H9 (cell line): ENCODE data around the gene KRT28. TPM values are rescaled to one million over a fixed set of nuclear protein-coding genes. Genes with fewer than 3 reads are reported as not detected.

Experiments
- DNase-seq: peaks from one replicate; pipeline ENCODE4 v3.0.0-alpha.2; 2017
- H2AFZ ChIP-seq: one replicate; pipeline ENCODE4 v1.6.1; 2013; ENCODE audit warnings: mild to moderate bottlenecking, low read length, control low read depth, moderate library complexity
- H2AK5ac ChIP-seq: 2 replicates; pipeline ENCODE4 v1.6.1; 2013; ENCODE audit warnings: low read length, control low read depth, mixed read lengths; ENCODE audit not compliant: insufficient read length
- H2BK120ac ChIP-seq: one replicate; pipeline ENCODE4 v1.6.1; 2013; ENCODE audit warnings: low read depth, mild to moderate bottlenecking, low read length, control low read depth, inconsistent platforms; ENCODE audit not compliant: poor library complexity, severe bottlenecking
- H2BK12ac ChIP-seq: 2 replicates; pipeline ENCODE4 v1.6.1; 2013; ENCODE audit warnings: low read length, control low read depth, mixed read lengths, low read depth; ENCODE audit not compliant: insufficient read length
- H2BK15ac ChIP-seq: 2 replicates; pipeline ENCODE4 v1.6.1; 2013; ENCODE audit warnings: low read depth, low read length, control low read depth
- H2BK20ac ChIP-seq: one replicate; pipeline ENCODE4 v1.6.1; 2013; ENCODE audit warnings: low read depth, mild to moderate bottlenecking, low read length, control low read depth, inconsistent platforms; ENCODE audit not compliant: poor library complexity, severe bottlenecking
- H2BK5ac ChIP-seq: 2 replicates; pipeline ENCODE4 v1.6.1; 2013; ENCODE audit warnings: low read length, control low read depth, mixed read lengths; ENCODE audit not compliant: insufficient read length
- H3K14ac ChIP-seq: 2 replicates; pipeline ENCODE4 v1.6.1; 2013; ENCODE audit warnings: low read length, control low read depth; ENCODE audit not compliant: insufficient read depth
- H3K18ac ChIP-seq: 2 replicates; pipeline ENCODE4 v1.6.1; 2013; ENCODE audit warnings: low read depth, mild to moderate bottlenecking, mixed read lengths, low read length, control low read depth; ENCODE audit not compliant: insufficient read length
- H3K23ac ChIP-seq: 2 replicates; pipeline ENCODE4 v1.6.1; 2013; ENCODE audit warnings: low read length, control low read depth, mixed read lengths, low read depth; ENCODE audit not compliant: insufficient read length
- H3K23me2 ChIP-seq: 2 replicates; pipeline ENCODE4 v1.6.1; 2013; ENCODE audit warnings: low read depth, mild to moderate bottlenecking, mixed read lengths, low read length, control low read depth; ENCODE audit not compliant: insufficient read length, poor library complexity, severe bottlenecking
- H3K27ac ChIP-seq: 2 replicates; pipeline ENCODE4 v1.5.1; 2013; ENCODE audit warnings: low read length, control low read depth, mixed read lengths, low read depth; ENCODE audit not compliant: insufficient read length
- H3K27me3 ChIP-seq: 2 replicates; pipeline ENCODE4 v1.6.1; 2013; ENCODE audit warnings: low read length, control low read depth, inconsistent platforms; ENCODE audit not compliant: insufficient read depth
- H3K4ac ChIP-seq: 2 replicates; pipeline ENCODE4 v1.6.1; 2013; ENCODE audit warnings: low read depth, mild to moderate bottlenecking, control low read depth, inconsistent platforms, low read length, moderate library complexity
- H3K4me1 ChIP-seq: 2 replicates; pipeline ENCODE4 v1.6.1; 2013; ENCODE audit warnings: low read length, control low read depth, inconsistent platforms; ENCODE audit not compliant: insufficient read depth
- H3K4me2 ChIP-seq: 2 replicates; pipeline ENCODE4 v1.6.1; 2013; ENCODE audit warnings: low read length, control low read depth, mixed read lengths; ENCODE audit not compliant: insufficient read length, insufficient read depth
- H3K56ac ChIP-seq: 2 replicates; pipeline ENCODE4 v1.6.1; 2013; ENCODE audit warnings: low read depth, mild to moderate bottlenecking, mixed read lengths, low read length, control low read depth; ENCODE audit not compliant: insufficient read length
- H3K79me1 ChIP-seq: 2 replicates; pipeline ENCODE4 v1.6.1; 2013; ENCODE audit warnings: low read depth, mild to moderate bottlenecking, moderate library complexity, low read length, control low read depth, inconsistent platforms; ENCODE audit not compliant: insufficient read depth, poor library complexity, severe bottlenecking
- H3K79me2 ChIP-seq: 2 replicates; pipeline ENCODE4 v1.6.1; 2013; ENCODE audit warnings: low read length, control low read depth, inconsistent platforms; ENCODE audit not compliant: insufficient read depth
- H3K9ac ChIP-seq: 2 replicates; pipeline ENCODE4 v1.6.1; 2013; ENCODE audit warnings: low read length, control low read depth, mixed read lengths; ENCODE audit not compliant: insufficient read length; ENCODE audit errors: extremely low read depth
- H3K9me3 ChIP-seq: one replicate; pipeline ENCODE4 v1.6.1; 2013; ENCODE audit warnings: low read depth, low read length, inconsistent platforms; ENCODE audit not compliant: control insufficient read depth
- H3T11ph ChIP-seq: one replicate; pipeline ENCODE4 v1.6.1; 2013; ENCODE audit warnings: mild to moderate bottlenecking, low read length, control low read depth, inconsistent platforms
- H4K20me1 ChIP-seq: one replicate; pipeline ENCODE4 v1.6.1; 2013; ENCODE audit not compliant: control insufficient read depth, insufficient read length, insufficient read depth
- H4K5ac ChIP-seq: 2 replicates; pipeline ENCODE4 v1.6.1; 2013; ENCODE audit warnings: low read depth, mild to moderate bottlenecking, mixed read lengths, low read length, control low read depth; ENCODE audit not compliant: insufficient read length
- H4K8ac ChIP-seq: replicated peaks from 2 replicates; pipeline ENCODE4 v1.6.1; 2013; ENCODE audit warnings: low read length, control low read depth, mixed read lengths, low read depth; ENCODE audit not compliant: insufficient read length
- H4K91ac ChIP-seq: 2 replicates; pipeline ENCODE4 v1.6.1; 2013; ENCODE audit warnings: low read depth, mild to moderate bottlenecking, moderate library complexity, mixed read lengths, low read length, control low read depth; ENCODE audit not compliant: insufficient read length
- H3K27ac Mint-ChIP-seq, 3 experiments: 2 replicates in 2 of 3; 3 replicates in 1 of 3; pipeline ENCODE4 v1.8.0; 2020 to 2021; ENCODE audit warnings: mixed read lengths in 3 of 3, mild to moderate bottlenecking in 1 of 3, moderate library complexity in 1 of 3
- H3K27me3 Mint-ChIP-seq: 2 replicates; pipeline ENCODE4 v1.8.0; 2021; ENCODE audit warnings: low read depth, mild to moderate bottlenecking, moderate library complexity, mixed read lengths
- H3K36me3 Mint-ChIP-seq, 3 experiments: 2 replicates in 2 of 3; 3 replicates in 1 of 3; pipeline ENCODE4 v1.8.0; 2020 to 2021; ENCODE audit warnings: low read depth in 3 of 3, mixed read lengths in 3 of 3; ENCODE audit not compliant: insufficient read depth in 1 of 3
- H3K4me1 Mint-ChIP-seq, 2 experiments: 2 replicates each; pipeline ENCODE4 v1.8.0; 2020; ENCODE audit warnings: mixed read lengths in 2 of 2
- H3K4me3 Mint-ChIP-seq, 2 experiments: 2 replicates in 1 of 2; 3 replicates in 1 of 2; pipeline ENCODE4 v1.8.0; 2020 to 2021; ENCODE audit warnings: mild to moderate bottlenecking in 2 of 2, mixed read lengths in 2 of 2, moderate library complexity in 1 of 2
- H3K9me3 Mint-ChIP-seq, 2 experiments: 2 replicates in 1 of 2; 3 replicates in 1 of 2; pipeline ENCODE4 v1.8.0; 2020; ENCODE audit warnings: mild to moderate bottlenecking in 2 of 2, mixed read lengths in 2 of 2, moderate library complexity in 1 of 2
- CTCF ChIP-seq: fragments of 200-600 bp; sonication (generic); conservative IDR thresholded peaks from 3 replicates; pipeline ENCODE4 v1.8.0; 2021; ENCODE audit warnings: antibody characterized with exemption, mild to moderate bottlenecking
- WGBS: extraction: QIAGEN DNeasy Blood & Tissue Kit; methylation state at CpG from one replicate; pipeline ENCODE4 v1.1.7; 2013; ENCODE audit warnings: missing lambda C conversion rate, low lambda C conversion rate, mixed read lengths; ENCODE audit not compliant: insufficient read length; ENCODE audit errors: extremely low coverage; 5-methylcytosine and 5-hydroxymethylcytosine counted together
- total RNA-seq: library from RNA; stranded (reverse); gene quantifications from 2 replicates; pipeline ENCODE4 v1.2.1, GENCODE V29; 2021

KRT28 gene
- total RNA-seq, 1 experiment from 2014 or later, result not detected

- Histone ChIP-seq H3K18ac (no peak within 1 kb of the TSS), H3K14ac (no peak within 1 kb of the TSS), H3T11ph (no peak within 1 kb of the TSS), H3K9ac (no peak within 1 kb of the TSS), H2AK5ac (no peak within 1 kb of the TSS), H3K79me1 (no peaks in the 10 kb centered on the region), H3K9me3 (no peaks in the 10 kb centered on the region), H3K27me3 (no peaks in the 10 kb centered on the region), H3K56ac (no peak within 1 kb of the TSS), H3K23me2 (no peaks in the 10 kb centered on the region), H3K4me2 (no peak within 1 kb of the TSS), H4K20me1 (no peaks in the 10 kb centered on the region), H3K4ac (no peak within 1 kb of the TSS), H2BK120ac (no peak within 1 kb of the TSS), H2BK20ac (no peak within 1 kb of the TSS), H2BK12ac (no peak within 1 kb of the TSS), H4K8ac (no peak within 1 kb of the TSS), H4K5ac (no peak within 1 kb of the TSS), H2BK15ac (no peak within 1 kb of the TSS), H2BK5ac (no peak within 1 kb of the TSS), H3K27ac (no peak within 1 kb of the TSS), H4K91ac (no peak within 1 kb of the TSS), H3K23ac (no peak within 1 kb of the TSS), H3K4me1 (no peaks in the 10 kb centered on the region), H2AFZ (no peak within 1 kb of the TSS), H3K79me2 (no peaks in the 10 kb centered on the region)
- TF ChIP-seq CTCF, result no peak
- WGBS, result no CpG with 5 or more reads among the region's 4 CpGs
- no peak for DNase-seq
- Mint-ChIP-seq H3K36me3 (no peaks in the 10 kb centered on the region), H3K27ac (peak within 1 kb of the TSS in 1 of 3 experiments; percentile 7; a peak in 1 of 7 replicates), H3K27me3 (peaks cover 10% of the 10 kb centered on the region), H3K4me1 (no peaks in the 10 kb centered on the region), H3K9me3 (no peaks in the 10 kb centered on the region), H3K4me3 (no peak within 1 kb of the TSS)
Observed at GRCh38 chr17:40782450-40782849, 17.3 kb downstream of the KRT28 start, which contains the start of gene KRT27. TSS of gene KRT27 (minus strand) at chr17:40782550. CDS start at chr17:40782493, 57 bp downstream.
